GM21723 (cell line): ENCODE data around the gene SLX4.

Experiments
- ATAC-seq: cut with Tn5 transposase; IDR thresholded peaks from one replicate; pipeline ENCODE4 v1.9.1; 2021; ENCODE audit warnings: mild to moderate bottlenecking, moderate library complexity; ENCODE audit not compliant: unreplicated experiment

Gene SLX4

GRCh38 chr16:3561626-3562025, 49.8 kb downstream of the SLX4 start:
- ATAC-seq: no peak

- no peak for ATAC-seq
These were observed 57.0 kb downstream of the SLX4 start for GRCh38 chr16:3554351-3554928.

- ATAC-seq: no peak
These were observed 58.1 kb downstream of the SLX4 start for GRCh38 chr16:3553138-3553923.

- ATAC-seq: no peak
These were observed 60.3 kb downstream of the SLX4 start for GRCh38 chr16:3550851-3551847.

- ATAC-seq: no peak
These were observed 61.5 kb downstream of the SLX4 start for GRCh38 chr16:3549906-3550305.

- no peak for ATAC-seq
These were observed 62.5 kb downstream of the SLX4 start for GRCh38 chr16:3548859-3549258.

GRCh38 chr16:3548445-3548844, 63.0 kb downstream of the SLX4 start:
- no peak for ATAC-seq

- no peak for ATAC-seq
These were observed 64.3 kb downstream of the SLX4 start for GRCh38 chr16:3546986-3547682.

- no peak for ATAC-seq
These were observed 68.6 kb downstream of the SLX4 start for GRCh38 chr16:3542601-3543373.

- ATAC-seq: no peak
These were observed 69.8 kb downstream of the SLX4 start for GRCh38 chr16:3541527-3542155.

GRCh38 chr16:3538222-3538621, 73.2 kb downstream of the SLX4 start:
- ATAC-seq: no peak

GRCh38 chr16:3536851-3537250, 74.6 kb downstream of the SLX4 start:
- no peak for ATAC-seq

- ATAC-seq: no peak
These were observed 75.1 kb downstream of the SLX4 start for GRCh38 chr16:3536271-3536731.

- ATAC-seq: no peak
These were observed 77.3 kb downstream of the SLX4 start for GRCh38 chr16:3534126-3534525.

GRCh38 chr16:3532741-3533140, 78.7 kb downstream of the SLX4 start:
- no peak for ATAC-seq
